OCI-LY7 (cell line): Measurements from ENCODE around the gene KIRREL3. TPM values are rescaled to one million over a fixed set of nuclear protein-coding genes. Genes with fewer than 3 reads are reported as not detected.

Experiments
- BruUV-seq: library from RNA; stranded (reverse); fragments of 400-500 nt; replicated peaks from 2 replicates; lab custom pipeline; 2021; lab: Mats Ljungman, UMichigan
- CTCF ChIA-PET: fragments of 300-600 bp; sonication (Branson Sonifier 250); formaldehyde crosslinking; loops from one replicate; lab custom pipeline; 2022; ENCODE audit warnings: antibody characterized with exemption; ENCODE audit not compliant: unreplicated experiment; lab: Charles Lee
- POLR2A ChIA-PET: fragments of 300-600 bp; sonication (Branson Sonifier 250); formaldehyde crosslinking; loops from one replicate; lab custom pipeline; 2022; ENCODE audit warnings: antibody characterized with exemption; lab: Charles Lee
- DNase-seq: peaks from one replicate; pipeline ENCODE4 v3.0.0-alpha.2; 2015; ENCODE audit warnings: low spot score
- H2AFZ ChIP-seq: fragments of 200-600 bp; sonication (generic), shearing (Covaris generic); 2 replicates; pipeline ENCODE4 v1.6.1; 2014; ENCODE audit warnings: mild to moderate bottlenecking, antibody characterized with exemption, low read length, moderate library complexity
- H3K27ac ChIP-seq: fragments of 200-600 bp; sonication (generic); 2 replicates; pipeline ENCODE4 v1.5.1; 2014; ENCODE audit warnings: mixed run types, low read depth, mild to moderate bottlenecking, moderate library complexity, low read length, inconsistent platforms; ENCODE audit not compliant: poor library complexity, severe bottlenecking
- H3K36me3 ChIP-seq: fragments of 200-600 bp; sonication (generic); 2 replicates; pipeline ENCODE4 v1.6.1; 2014; ENCODE audit warnings: mild to moderate bottlenecking, antibody characterized with exemption, low read length, moderate library complexity, mixed read lengths; ENCODE audit not compliant: insufficient read depth
- H3K4me1 ChIP-seq: fragments of 200-600 bp; sonication (generic); 2 replicates; pipeline ENCODE4 v1.5.1; 2014; ENCODE audit warnings: mild to moderate bottlenecking, low read length; ENCODE audit not compliant: insufficient read depth, poor library complexity, severe bottlenecking
- H3K4me2 ChIP-seq: fragments of 200-600 bp; sonication (generic); 2 replicates; pipeline ENCODE4 v1.6.1; 2014; ENCODE audit warnings: mild to moderate bottlenecking, low read length
- H3K4me3 ChIP-seq: fragments of 200-600 bp; sonication (generic); 2 replicates; pipeline ENCODE4 v1.5.1; 2014; ENCODE audit warnings: mild to moderate bottlenecking, low read depth, low read length; ENCODE audit not compliant: poor library complexity, severe bottlenecking
- H3K79me2 ChIP-seq: fragments of 200-600 bp; sonication (generic); 2 replicates; pipeline ENCODE4 v1.6.1; 2016; ENCODE audit warnings: low read depth, mild to moderate bottlenecking, low read length, moderate library complexity, mixed read lengths; ENCODE audit not compliant: insufficient read depth
- H3K9me2 ChIP-seq: fragments of 200-600 bp; sonication (generic); 2 replicates; pipeline ENCODE4 v1.6.1; 2016; ENCODE audit warnings: mild to moderate bottlenecking, low read length, mixed read lengths; ENCODE audit not compliant: insufficient read depth
- H3K9me3 ChIP-seq: fragments of 200-600 bp; sonication (generic); 2 replicates; pipeline ENCODE4 v1.6.1; 2014; ENCODE audit warnings: mild to moderate bottlenecking, mixed run types, low read length, mixed read lengths
- H4K20me1 ChIP-seq: fragments of 200-600 bp; sonication (generic); 2 replicates; pipeline ENCODE4 v1.6.1; 2014; ENCODE audit warnings: mild to moderate bottlenecking, antibody characterized with exemption, low read length, moderate library complexity, mixed read lengths; ENCODE audit not compliant: insufficient read depth
- EZH2phosphoT487 ChIP-seq: fragments of 200-600 bp; sonication (generic); IDR thresholded peaks from 2 replicates; pipeline ENCODE4 v1.6.1; 2018; ENCODE audit warnings: low read depth, borderline replicate concordance, mild to moderate bottlenecking, mixed run types, antibody characterized with exemption, low read length, moderate library complexity, mixed read lengths
- intact Hi-C: fragments of 100-400 bp; cut with micrococcal nuclease; formaldehyde crosslinking; loops from one replicate; pipeline ENCODE4 v1.10.0; 2022; ENCODE audit not compliant: unreplicated experiment
- total RNA-seq, 2 experiments: library from RNA; depleted of rRNA in 1 of 2; stranded (reverse); fragments of >200 nt in 1 of 2; shearing (Covaris generic) in 1 of 2; gene quantifications; 2 replicates each; pipeline ENCODE4 v1.2.3, GENCODE V29; 2014 to 2022
- TF ChIP-seq, protein P1 (sequence below): fragments of 200-600 bp; sonication (generic); conservative IDR thresholded peaks from 2 replicates; pipeline ENCODE4 v1.5.1; 2014; ENCODE audit warnings: mild to moderate bottlenecking, antibody characterized with exemption, low read length, moderate library complexity, mixed read lengths

The KIRREL3 gene
- total RNA-seq, 2 experiments from 2014 or later = not detected

DNA sequence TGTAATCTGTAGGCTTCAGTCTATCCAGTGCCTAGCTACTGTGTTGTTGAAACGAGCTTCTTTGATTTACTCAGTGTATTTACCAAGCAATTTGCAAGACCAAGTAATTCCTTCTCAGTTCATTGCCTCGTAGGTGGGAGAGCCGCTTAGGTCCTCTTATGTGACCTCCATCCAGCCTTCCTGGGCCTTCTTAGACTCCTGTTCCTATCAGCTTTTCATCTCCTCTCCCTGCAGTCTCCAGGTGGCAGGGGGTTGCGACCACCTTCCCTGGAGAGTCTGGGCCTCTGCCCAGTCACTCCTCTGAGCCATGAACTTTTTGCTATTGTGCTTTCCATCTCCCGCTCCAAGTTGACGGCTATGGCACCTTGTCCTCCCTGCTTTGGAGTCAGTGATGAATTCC is 251.8 kb downstream of the KIRREL3 start:
- TF ChIP-seq EZH2phosphoT487 = no peak
- TF ChIP-seq, protein P1, sequence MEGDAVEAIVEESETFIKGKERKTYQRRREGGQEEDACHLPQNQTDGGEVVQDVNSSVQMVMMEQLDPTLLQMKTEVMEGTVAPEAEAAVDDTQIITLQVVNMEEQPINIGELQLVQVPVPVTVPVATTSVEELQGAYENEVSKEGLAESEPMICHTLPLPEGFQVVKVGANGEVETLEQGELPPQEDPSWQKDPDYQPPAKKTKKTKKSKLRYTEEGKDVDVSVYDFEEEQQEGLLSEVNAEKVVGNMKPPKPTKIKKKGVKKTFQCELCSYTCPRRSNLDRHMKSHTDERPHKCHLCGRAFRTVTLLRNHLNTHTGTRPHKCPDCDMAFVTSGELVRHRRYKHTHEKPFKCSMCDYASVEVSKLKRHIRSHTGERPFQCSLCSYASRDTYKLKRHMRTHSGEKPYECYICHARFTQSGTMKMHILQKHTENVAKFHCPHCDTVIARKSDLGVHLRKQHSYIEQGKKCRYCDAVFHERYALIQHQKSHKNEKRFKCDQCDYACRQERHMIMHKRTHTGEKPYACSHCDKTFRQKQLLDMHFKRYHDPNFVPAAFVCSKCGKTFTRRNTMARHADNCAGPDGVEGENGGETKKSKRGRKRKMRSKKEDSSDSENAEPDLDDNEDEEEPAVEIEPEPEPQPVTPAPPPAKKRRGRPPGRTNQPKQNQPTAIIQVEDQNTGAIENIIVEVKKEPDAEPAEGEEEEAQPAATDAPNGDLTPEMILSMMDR = no peak
- no peaks in the 10 kb centered on the region for H3K36me3 ChIP-seq
- no peaks in the 10 kb centered on the region for H3K79me2 ChIP-seq
- H3K9me2 ChIP-seq = no peaks in the 10 kb centered on the region
- intact Hi-C loops = no loop called here
- CTCF ChIA-PET = no interaction called here
- no peaks in the 10 kb centered on the region for H3K9me3 ChIP-seq
- BruUV-seq = no TSS peak
- DNase-seq = no peak
- H3K4me1 ChIP-seq = no peaks in the 10 kb centered on the region
- H2AFZ ChIP-seq = no peak overlapping the region
- no peak overlapping the region for H3K27ac ChIP-seq
- H4K20me1 ChIP-seq = no peaks in the 10 kb centered on the region
- H3K4me2 ChIP-seq = no peak overlapping the region
- no peak overlapping the region for H3K4me3 ChIP-seq
- POLR2A ChIA-PET = interaction anchor here (0.6 kb wide), 1 partner anchor 395 kb away, joined by 3 read pairs; no protein-coding TSS in a partner anchor

DNA sequence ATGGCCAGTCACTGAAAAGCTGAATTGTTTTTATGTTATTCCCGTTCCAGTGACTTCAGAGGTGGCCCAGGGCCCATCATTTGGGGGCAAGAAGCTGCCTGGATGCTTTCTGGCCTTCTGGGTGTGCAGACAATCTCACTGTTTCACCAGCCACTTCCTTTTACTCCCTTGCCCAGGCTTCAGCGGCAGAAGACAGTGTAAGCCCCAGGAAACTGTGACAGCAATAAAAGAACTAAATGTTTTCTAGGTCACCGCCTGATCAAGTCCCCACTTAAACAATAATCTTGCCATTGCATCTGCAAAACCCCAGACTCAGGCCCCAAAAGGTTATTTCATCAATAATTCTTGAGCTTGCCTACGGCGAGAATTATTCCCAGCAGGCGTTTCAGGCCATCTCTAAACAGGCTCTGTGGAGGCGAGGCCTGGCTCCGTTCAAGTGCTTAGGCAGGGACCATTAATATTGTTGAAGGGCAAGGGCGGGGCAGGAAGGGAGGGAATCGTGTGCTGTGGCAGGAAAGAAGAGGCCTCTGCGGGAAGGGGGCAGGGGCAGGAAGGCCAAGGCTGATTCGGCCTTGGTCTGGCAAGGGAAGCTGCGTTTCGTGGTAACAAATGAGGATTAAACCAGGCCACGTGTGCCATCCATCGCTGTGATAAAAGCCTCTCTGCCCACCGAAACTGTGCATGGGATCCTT is 252.3 kb downstream of the KIRREL3 start:
- TF ChIP-seq, protein P1 = no peak
- no peak for TF ChIP-seq EZH2phosphoT487
- CTCF ChIA-PET = no interaction called here
- Histone ChIP-seq H3K79me2 (no peaks in the 10 kb centered on the region), H4K20me1 (no peaks in the 10 kb centered on the region), H3K9me3 (no peaks in the 10 kb centered on the region), H3K4me2 (no peak overlapping the region), H3K4me3 (no peak overlapping the region), H3K36me3 (no peaks in the 10 kb centered on the region), H3K9me2 (no peaks in the 10 kb centered on the region), H2AFZ (no peak overlapping the region), H3K27ac (no peak overlapping the region), H3K4me1 (no peaks in the 10 kb centered on the region)
- intact Hi-C loops = no loop called here
- DNase-seq = no peak
- POLR2A ChIA-PET = interaction anchor here (0.6 kb wide), 1 partner anchor 394 kb away, joined by 3 read pairs; no protein-coding TSS in a partner anchor
- no TSS peak for BruUV-seq

DNA sequence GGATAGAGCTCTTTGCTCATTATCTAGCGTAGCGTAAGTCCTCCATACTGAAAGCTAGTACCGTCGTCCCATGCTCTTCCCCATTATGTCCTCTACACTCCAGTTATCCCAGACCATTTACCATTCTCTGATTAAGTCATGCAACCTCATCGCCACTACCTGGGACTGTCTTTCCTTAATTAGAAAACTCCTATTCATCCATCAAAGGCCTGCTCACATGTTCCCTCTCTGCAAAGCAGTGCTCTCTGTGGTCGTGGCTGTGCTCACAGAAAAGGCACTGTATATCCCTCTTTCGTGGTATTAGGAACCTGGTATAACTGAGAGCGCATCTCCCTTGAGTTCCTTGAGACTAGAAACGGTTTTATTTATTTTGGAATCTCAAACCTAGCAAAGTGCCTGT is 253.3 kb downstream of the KIRREL3 start:
- no peaks in the 10 kb centered on the region for H3K4me1 ChIP-seq
- H3K36me3 ChIP-seq = no peaks in the 10 kb centered on the region
- no peak for DNase-seq
- no peak overlapping the region for H3K4me3 ChIP-seq
- no peak overlapping the region for H3K4me2 ChIP-seq
- ChIA-PET CTCF (no interaction called here), POLR2A (no interaction called here)
- H3K79me2 ChIP-seq = no peaks in the 10 kb centered on the region
- intact Hi-C loops = no loop called here
- no peak overlapping the region for H3K27ac ChIP-seq
- H3K9me2 ChIP-seq = no peaks in the 10 kb centered on the region
- H3K9me3 ChIP-seq = no peaks in the 10 kb centered on the region
- no TSS peak for BruUV-seq
- TF ChIP-seq EZH2phosphoT487 = no peak
- TF ChIP-seq, protein P1 = no peak
- H2AFZ ChIP-seq = no peak overlapping the region
- H4K20me1 ChIP-seq = no peaks in the 10 kb centered on the region
